Measurements from ENCODE around the gene CMTR1. TPM values are rescaled to one million over a fixed set of nuclear protein-coding genes. Genes with fewer than 3 reads are reported as not detected.
A peak's percentile ranks its signal among the peaks of the same experiment; 100 is the strongest.

CMTR1 gene
- total and polyA plus RNA-seq, 2 donors from 2014 or later, result 17.3 to 35.6 TPM

DNA sequence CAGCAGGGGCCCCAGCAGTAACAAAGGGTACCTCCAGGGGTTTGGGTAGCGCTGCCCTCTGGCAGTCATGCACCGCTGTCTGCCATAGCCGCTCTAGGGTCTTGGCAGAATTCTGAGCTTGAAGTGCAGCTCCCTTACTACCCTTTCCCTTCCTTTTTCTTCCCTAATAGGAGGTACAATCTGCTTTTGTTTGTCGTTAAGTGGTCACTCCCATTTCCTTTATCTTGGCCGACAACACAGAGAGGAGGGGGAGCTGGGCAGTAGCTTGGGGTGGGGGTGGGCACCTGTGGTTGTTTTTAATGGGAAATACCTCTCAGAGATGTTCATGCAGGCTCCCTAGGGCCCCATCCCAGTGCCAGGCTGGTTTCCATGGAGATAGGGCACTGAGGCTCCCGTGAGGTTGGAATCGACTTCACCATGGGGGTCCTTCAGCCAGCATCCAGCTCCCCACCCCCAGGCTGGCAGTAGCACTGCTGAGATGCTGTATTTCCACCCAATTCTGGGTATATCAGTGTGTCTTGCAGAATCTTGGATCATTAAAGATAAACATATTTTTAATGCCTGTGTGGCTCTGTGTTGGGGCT, 48.0 kb downstream of the CMTR1 start:
- H3K36me3 ChIP-seq (ENCODE audit: control insufficient read depth in 2 of 3, insufficient read depth in 3 of 3, low read length in 3 of 3), result peaks cover 0 to 50% (median 23%) of the 10 kb centered on the region in 3 donors

GRCh38 chr6:37481711-37482605, 48.9 kb downstream of the CMTR1 start:
- FAIRE-seq, result no peak
- Histone ChIP-seq H3K36me3 (ENCODE audit: control insufficient read depth in 2 of 3, insufficient read depth in 3 of 3, low read length in 3 of 3) (peaks cover 0 to 41% (median 18%) of the 10 kb centered on the region in 3 donors), H3K27me3 (ENCODE audit: control insufficient read depth, insufficient read depth, low read length) (no peaks in the 10 kb centered on the region), H3K4me1 (ENCODE audit: control insufficient read depth in 2 of 3, insufficient read depth in 2 of 3, low read depth in 1 of 3, low read length in 3 of 3) (no peaks in the 10 kb centered on the region), H3K9me3 (ENCODE audit: control insufficient read depth in 2 of 3, insufficient read depth in 1 of 3, low read length in 3 of 3) (no peaks in the 10 kb centered on the region), H3K4me3 (ENCODE audit: low read length in 3 of 3) (no peak overlapping the region), H3K9ac (ENCODE audit: low read length in 3 of 3) (no peak overlapping the region), H3K27ac (ENCODE audit: low read depth in 2 of 2, low read length in 2 of 2) (no peak overlapping the region)
- peak in 4 of 5 donors; percentile 81 to 94 (median 87) for DNase-seq
- intact Hi-C loops (cut with DNase I), result loop anchor here (10.0 kb wide), 2 partner anchors 83 to 213 kb away; partner anchors contain the start of gene MDGA1
- TF ChIP-seq, protein P1, sequence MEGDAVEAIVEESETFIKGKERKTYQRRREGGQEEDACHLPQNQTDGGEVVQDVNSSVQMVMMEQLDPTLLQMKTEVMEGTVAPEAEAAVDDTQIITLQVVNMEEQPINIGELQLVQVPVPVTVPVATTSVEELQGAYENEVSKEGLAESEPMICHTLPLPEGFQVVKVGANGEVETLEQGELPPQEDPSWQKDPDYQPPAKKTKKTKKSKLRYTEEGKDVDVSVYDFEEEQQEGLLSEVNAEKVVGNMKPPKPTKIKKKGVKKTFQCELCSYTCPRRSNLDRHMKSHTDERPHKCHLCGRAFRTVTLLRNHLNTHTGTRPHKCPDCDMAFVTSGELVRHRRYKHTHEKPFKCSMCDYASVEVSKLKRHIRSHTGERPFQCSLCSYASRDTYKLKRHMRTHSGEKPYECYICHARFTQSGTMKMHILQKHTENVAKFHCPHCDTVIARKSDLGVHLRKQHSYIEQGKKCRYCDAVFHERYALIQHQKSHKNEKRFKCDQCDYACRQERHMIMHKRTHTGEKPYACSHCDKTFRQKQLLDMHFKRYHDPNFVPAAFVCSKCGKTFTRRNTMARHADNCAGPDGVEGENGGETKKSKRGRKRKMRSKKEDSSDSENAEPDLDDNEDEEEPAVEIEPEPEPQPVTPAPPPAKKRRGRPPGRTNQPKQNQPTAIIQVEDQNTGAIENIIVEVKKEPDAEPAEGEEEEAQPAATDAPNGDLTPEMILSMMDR (IDR thresholded peaks at IDR 0.05; ENCODE audit: borderline replicate concordance, extremely low read depth, insufficient read depth), result no peak

More for the DNA sequence above, 48.0 kb downstream of the CMTR1 start:
- TF ChIP-seq, protein P1 (IDR thresholded peaks at IDR 0.05; ENCODE audit: borderline replicate concordance, extremely low read depth, insufficient read depth), result no peak
- FAIRE-seq (no peak), DNase-seq (peak in 1 of 5 donors; percentile 44)
- no peaks in the 10 kb centered on the region for H3K9me3 ChIP-seq (ENCODE audit: control insufficient read depth in 2 of 3, insufficient read depth in 1 of 3, low read length in 3 of 3)
- H3K27ac ChIP-seq (ENCODE audit: low read depth in 2 of 2, low read length in 2 of 2), result no peak overlapping the region
- no peak overlapping the region for H3K4me3 ChIP-seq (ENCODE audit: low read length in 3 of 3)
- H3K27me3 ChIP-seq (ENCODE audit: control insufficient read depth, insufficient read depth, low read length), result no peaks in the 10 kb centered on the region
- H3K9ac ChIP-seq (ENCODE audit: low read length in 3 of 3), result no peak overlapping the region
- H3K4me1 ChIP-seq (ENCODE audit: control insufficient read depth in 2 of 3, insufficient read depth in 2 of 3, low read depth in 1 of 3, low read length in 3 of 3), result no peaks in the 10 kb centered on the region
- intact Hi-C loops (cut with DNase I), result loop anchor here (10.0 kb wide), 2 partner anchors 84 to 214 kb away; partner anchors contain the start of gene MDGA1

DNA sequence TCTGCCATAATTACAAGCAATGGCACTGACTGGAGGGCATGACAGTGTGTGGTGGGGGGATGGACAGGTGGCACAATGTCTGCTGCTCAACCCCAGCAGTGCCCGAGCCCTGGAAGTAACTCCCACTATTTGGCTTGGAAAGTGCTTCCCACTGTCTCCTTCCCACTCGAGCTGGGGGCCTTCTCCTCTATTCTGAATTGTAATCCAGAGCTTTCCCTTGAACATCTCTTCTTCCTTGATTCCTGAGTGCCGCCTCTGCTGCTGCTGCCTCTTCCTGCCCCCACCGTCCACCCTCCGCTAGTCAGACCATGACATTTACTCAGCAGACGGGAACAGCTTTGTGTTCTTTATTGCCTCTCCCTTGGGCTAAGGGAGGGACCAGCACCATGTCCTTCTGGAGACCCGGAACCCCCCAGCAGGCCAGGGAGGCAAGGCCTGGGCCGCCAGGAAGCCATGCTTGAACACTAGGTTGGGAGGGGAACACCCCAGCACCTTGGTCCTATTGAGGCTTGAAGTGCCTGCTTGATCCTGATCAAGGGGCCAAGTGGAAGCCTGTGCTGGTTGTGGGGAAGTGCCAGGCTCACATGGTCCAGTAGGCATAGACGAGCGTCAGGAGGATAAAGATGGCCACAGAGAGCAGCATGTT, 49.7 kb downstream of the CMTR1 start:
- no peak overlapping the region for H3K4me3 ChIP-seq (ENCODE audit: low read length in 3 of 3)
- H3K4me1 ChIP-seq (ENCODE audit: control insufficient read depth in 2 of 3, insufficient read depth in 2 of 3, low read depth in 1 of 3, low read length in 3 of 3), result no peaks in the 10 kb centered on the region
- DNase-seq, result no peak
- H3K9me3 ChIP-seq (ENCODE audit: control insufficient read depth in 2 of 3, insufficient read depth in 1 of 3, low read length in 3 of 3), result no peaks in the 10 kb centered on the region
- H3K27me3 ChIP-seq (ENCODE audit: control insufficient read depth, insufficient read depth, low read length), result no peaks in the 10 kb centered on the region
- FAIRE-seq, result no peak
- no peak overlapping the region for H3K27ac ChIP-seq (ENCODE audit: low read depth in 2 of 2, low read length in 2 of 2)
- TF ChIP-seq, protein P1 (IDR thresholded peaks at IDR 0.05; ENCODE audit: borderline replicate concordance, extremely low read depth, insufficient read depth), result no peak
- H3K9ac ChIP-seq (ENCODE audit: low read length in 3 of 3), result no peak overlapping the region
- H3K36me3 ChIP-seq (ENCODE audit: control insufficient read depth in 2 of 3, insufficient read depth in 3 of 3, low read length in 3 of 3), result peaks cover 0 to 41% (median 18%) of the 10 kb centered on the region in 3 donors
- intact Hi-C loops (cut with DNase I), result loop anchor here (10.0 kb wide), 2 partner anchors 82 to 212 kb away; partner anchors contain the start of gene MDGA1
